Progenitor cell of endocrine pancreas (in vitro differentiated cells): ENCODE data around the gene TBC1D16. TPM values are rescaled to one million over a fixed set of nuclear protein-coding genes. Genes with fewer than 3 reads are reported as not detected.

Experiments
- DNase-seq: peaks from one replicate; pipeline ENCODE4 v3.0.0; 2021; ENCODE audit warnings: low spot score; ENCODE audit not compliant: unreplicated experiment
- H3K27ac Mint-ChIP-seq: 2 replicates; pipeline ENCODE4 v1.8.0; 2021; ENCODE audit warnings: mild to moderate bottlenecking, moderate library complexity, mixed read lengths
- H3K27me3 Mint-ChIP-seq: 2 replicates; pipeline ENCODE4 v1.8.0; 2021; ENCODE audit warnings: mixed read lengths
- H3K36me3 Mint-ChIP-seq: 2 replicates; pipeline ENCODE4 v1.8.0; 2022; ENCODE audit warnings: mixed read lengths; ENCODE audit not compliant: insufficient read depth
- H3K4me1 Mint-ChIP-seq: 2 replicates; pipeline ENCODE4 v1.8.0; 2021; ENCODE audit warnings: low read depth, mixed read lengths
- H3K4me3 Mint-ChIP-seq: 2 replicates; pipeline ENCODE4 v1.8.0; 2021; ENCODE audit warnings: low read depth, mild to moderate bottlenecking, moderate library complexity, mixed read lengths
- H3K9me3 Mint-ChIP-seq: 2 replicates; pipeline ENCODE4 v1.8.0; 2021; ENCODE audit warnings: low read depth, mixed read lengths
- total RNA-seq: library from RNA; stranded (reverse); gene quantifications from 2 replicates; pipeline ENCODE4 v1.2.1, GENCODE V29; 2021
- TF ChIP-seq, protein P1 (sequence below): fragments of 200-600 bp; sonication (generic); IDR thresholded peaks from one replicate; pipeline ENCODE4 v1.5.0; 2021; ENCODE audit warnings: antibody characterized with exemption, mild to moderate bottlenecking; ENCODE audit not compliant: unreplicated experiment

Gene TBC1D16
- total RNA-seq, 1 donor from 2014 or later, result 85.1 TPM

DNA sequence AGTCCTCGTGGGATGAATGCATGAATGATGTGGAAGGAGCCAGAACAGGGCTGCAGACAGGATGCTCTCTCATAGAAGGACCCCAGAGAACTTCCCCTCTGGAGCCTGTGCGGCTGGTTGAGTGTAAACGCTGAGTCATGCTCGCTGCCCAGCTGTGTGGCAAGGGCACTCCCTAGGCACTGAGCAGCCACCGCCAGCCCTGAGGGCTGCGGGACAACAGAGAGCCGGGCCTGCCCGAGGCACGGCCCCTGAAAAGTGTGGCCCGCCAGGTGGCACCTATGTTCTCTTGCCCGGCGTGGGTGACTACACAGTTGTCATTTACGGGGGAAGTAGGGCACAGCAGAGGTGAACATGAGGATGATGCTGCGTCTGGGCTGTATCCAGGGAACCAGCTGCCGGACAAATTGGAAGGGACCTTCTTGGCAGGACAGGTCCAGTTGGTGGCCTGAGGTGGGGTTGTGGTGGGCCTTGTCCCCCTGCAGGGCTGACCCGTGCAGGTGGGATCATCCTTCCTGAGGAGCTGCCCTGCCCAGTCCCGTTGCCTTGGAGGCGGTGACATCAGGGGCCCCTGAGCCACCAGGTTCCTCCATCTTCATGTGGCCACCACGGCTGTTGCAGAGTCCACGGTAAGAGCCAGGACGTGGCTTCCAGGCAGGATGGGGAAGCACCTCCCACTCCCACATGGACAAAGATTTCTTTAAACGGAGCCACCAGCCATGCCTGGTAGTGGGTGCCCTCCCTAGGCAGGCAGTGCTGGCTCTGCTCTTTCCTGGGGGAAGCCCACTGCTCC, 101.6 kb downstream of the TBC1D16 start:
- Mint-ChIP-seq H3K4me3 (no peak overlapping the region), H3K36me3 (no peaks in the 10 kb centered on the region), H3K27ac (peak overlapping the region; percentile 34), H3K27me3 (no peaks in the 10 kb centered on the region), H3K9me3 (no peaks in the 10 kb centered on the region), H3K4me1 (peaks cover 25% of the 10 kb centered on the region)
- DNase-seq, result no peak
- TF ChIP-seq, protein P1, sequence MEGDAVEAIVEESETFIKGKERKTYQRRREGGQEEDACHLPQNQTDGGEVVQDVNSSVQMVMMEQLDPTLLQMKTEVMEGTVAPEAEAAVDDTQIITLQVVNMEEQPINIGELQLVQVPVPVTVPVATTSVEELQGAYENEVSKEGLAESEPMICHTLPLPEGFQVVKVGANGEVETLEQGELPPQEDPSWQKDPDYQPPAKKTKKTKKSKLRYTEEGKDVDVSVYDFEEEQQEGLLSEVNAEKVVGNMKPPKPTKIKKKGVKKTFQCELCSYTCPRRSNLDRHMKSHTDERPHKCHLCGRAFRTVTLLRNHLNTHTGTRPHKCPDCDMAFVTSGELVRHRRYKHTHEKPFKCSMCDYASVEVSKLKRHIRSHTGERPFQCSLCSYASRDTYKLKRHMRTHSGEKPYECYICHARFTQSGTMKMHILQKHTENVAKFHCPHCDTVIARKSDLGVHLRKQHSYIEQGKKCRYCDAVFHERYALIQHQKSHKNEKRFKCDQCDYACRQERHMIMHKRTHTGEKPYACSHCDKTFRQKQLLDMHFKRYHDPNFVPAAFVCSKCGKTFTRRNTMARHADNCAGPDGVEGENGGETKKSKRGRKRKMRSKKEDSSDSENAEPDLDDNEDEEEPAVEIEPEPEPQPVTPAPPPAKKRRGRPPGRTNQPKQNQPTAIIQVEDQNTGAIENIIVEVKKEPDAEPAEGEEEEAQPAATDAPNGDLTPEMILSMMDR, result no peak

DNA sequence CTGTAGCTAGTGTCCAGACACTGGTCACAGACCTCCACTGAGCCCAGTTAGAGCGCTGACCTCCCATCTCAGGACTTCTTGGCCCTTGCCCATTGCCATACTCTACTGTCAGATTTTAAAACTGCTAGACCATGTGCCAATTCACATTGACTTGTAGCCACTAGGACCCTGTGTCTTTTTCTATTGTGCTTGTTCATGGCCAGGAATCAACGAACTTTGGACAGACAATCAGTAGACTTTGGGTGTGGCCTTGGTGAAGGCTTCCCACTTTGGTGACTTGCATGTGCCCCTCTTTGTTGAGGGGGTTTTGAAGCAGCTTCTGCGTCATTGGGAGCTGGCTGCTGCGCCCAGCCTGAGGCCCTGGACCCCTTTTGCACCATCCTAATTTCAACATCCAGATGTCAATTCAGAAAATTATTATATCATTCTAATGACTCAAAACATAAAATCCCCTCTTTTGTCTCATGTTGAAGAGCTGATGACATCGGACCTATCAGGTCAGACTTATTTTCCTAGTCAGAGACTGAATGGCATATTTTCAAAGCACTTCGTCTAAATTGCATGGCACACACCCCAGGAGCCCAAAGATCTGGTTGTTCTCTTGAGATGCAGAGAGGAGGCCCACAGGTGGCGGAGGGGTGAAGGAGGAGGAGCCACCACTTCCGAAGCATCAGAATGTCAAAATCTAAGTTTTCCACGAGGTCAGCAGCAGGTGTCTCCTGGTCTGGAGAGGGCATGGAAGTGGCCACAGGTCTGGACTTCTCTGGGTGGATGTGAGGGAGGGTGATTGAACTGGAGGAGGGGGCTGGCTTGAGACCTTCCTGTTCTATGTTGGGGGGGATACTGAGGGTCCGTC, 103.0 kb downstream of the TBC1D16 start:
- H3K27me3 Mint-ChIP-seq, result no peaks in the 10 kb centered on the region
- DNase-seq, result no peak
- TF ChIP-seq, protein P1, result no peak
- H3K9me3 Mint-ChIP-seq, result no peaks in the 10 kb centered on the region
- no peak overlapping the region for H3K4me3 Mint-ChIP-seq
- H3K4me1 Mint-ChIP-seq, result peaks cover 28% of the 10 kb centered on the region
- no peaks in the 10 kb centered on the region for H3K36me3 Mint-ChIP-seq
- H3K27ac Mint-ChIP-seq, result peak overlapping the region; percentile 37

DNA sequence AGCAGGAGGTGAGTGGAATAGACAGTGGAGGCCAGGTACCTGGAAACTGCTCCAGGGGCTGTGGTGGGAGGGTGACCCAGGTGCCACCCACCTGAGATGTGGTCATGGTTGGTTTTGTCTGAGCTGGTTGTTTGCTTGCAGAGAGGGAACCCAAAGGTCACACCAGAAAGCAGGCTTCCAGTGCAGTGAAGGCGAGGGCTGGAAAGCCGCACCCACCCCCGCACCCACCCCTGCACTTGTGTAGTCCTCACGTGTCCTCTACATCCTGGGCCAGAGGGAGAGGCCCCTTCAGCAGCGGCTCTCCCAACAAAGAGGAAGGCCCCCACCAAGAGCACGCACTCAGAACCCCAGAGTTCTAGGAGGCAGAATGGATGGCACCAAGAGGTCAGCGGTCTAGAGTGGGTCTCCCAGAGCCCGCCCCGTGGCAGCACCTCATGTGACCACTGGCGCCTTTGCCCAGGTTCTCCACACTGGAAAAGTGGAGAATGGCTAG, 103.8 kb downstream of the TBC1D16 start:
- no peaks in the 10 kb centered on the region for H3K27me3 Mint-ChIP-seq

DNA sequence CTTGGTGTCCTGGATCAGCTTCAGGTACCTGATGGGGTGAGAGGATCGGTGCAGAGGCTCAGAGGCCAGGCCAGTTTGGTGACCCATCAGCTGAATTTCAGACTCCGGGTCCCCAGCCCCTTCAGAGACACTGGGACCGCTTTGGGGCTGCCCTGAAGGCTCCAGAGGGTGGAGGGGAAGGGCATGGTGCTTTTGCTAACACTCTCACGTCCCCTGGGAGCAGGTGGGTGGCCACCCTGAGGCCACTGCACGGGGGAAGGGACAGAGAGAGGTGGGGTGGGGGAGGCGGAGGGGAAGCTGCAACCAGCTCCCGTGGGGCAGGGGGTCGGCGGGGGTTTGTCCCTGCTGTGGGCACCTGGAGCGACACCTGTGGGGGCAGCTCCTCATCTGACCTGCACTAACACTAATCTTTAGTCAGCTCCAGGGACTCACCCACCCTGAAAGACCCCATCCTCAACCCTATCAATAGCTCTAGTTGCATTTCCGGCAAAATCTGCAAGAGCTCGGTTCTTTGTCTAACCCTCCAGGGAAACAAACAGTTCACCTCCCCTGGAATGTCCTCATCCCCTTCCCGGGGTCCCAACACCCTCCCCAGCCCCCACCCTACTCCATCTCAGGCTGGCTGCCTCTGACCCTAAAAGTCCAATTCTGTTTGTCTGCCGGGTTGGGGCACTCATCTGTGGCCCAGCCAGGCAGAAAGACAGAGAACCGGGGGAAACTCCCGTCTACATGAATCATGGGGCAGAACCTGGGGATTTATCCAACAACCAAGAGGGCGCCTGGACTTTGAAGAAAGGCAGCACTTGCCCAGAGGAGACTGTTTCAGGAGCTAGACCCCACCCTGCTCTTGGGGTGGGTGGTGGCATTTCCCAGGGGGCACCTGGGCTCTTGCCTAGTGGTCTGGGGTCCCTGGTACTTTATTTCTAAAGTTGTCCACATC, 104.5 kb downstream of the TBC1D16 start:
- H3K36me3 Mint-ChIP-seq, result no peaks in the 10 kb centered on the region
- TF ChIP-seq, protein P1, result no peak
- peak overlapping the region; percentile 67 for H3K4me3 Mint-ChIP-seq
- no peak for DNase-seq
- H3K27ac Mint-ChIP-seq, result peak overlapping the region; percentile 45
- H3K4me1 Mint-ChIP-seq, result peaks cover 37% of the 10 kb centered on the region
- H3K27me3 Mint-ChIP-seq, result no peaks in the 10 kb centered on the region
- H3K9me3 Mint-ChIP-seq, result no peaks in the 10 kb centered on the region

More for the DNA sequence above, 103.8 kb downstream of the TBC1D16 start:
- no peak for DNase-seq
- Mint-ChIP-seq H3K4me3 (peak overlapping the region; percentile 50), H3K36me3 (no peaks in the 10 kb centered on the region), H3K4me1 (peaks cover 32% of the 10 kb centered on the region), H3K27ac (peak overlapping the region; percentile 45), H3K9me3 (no peaks in the 10 kb centered on the region)
- TF ChIP-seq, protein P1, result no peak
